ENCODE data around the gene RUNX2. TPM values are rescaled to one million over a fixed set of nuclear protein-coding genes. Genes with fewer than 3 reads are reported as not detected.

Gene RUNX2
- total and polyA plus RNA-seq, 9 of the 15 experiments (the other 6 are each of a cell fraction or from before 2014, with no cell fraction given) = 0.29 to 1.00 (median 0.43) TPM

GRCh38 chr6:45652416-45652815 is 324.3 kb downstream of the RUNX2 start (continued):
- TF ChIP-seq MCM5 (IDR thresholded peaks at IDR 0.05; ENCODE audit: low read depth) = no peak
- TF ChIP-seq ZNF780A (CRISPR knock-in tag; IDR thresholded peaks at IDR 0.05) = no peak
- TF ChIP-seq TAF9B (IDR thresholded peaks at IDR 0.05; ENCODE audit: partially characterized antibody) = no peak

- Histone ChIP-seq H3K27me3 (ENCODE audit: control insufficient read depth in 2 of 2, insufficient read depth in 2 of 2, low read length in 2 of 2) (peaks cover 0 to 12% of the 10 kb centered on the region in 2 experiments; a peak in 3 of 5 replicates), H3K27ac (ENCODE audit: extremely low read depth, low read depth, low read length) (no peak overlapping the region), H3K9ac (ENCODE audit: insufficient read depth in 1 of 2, low read depth in 2 of 2, low read length in 2 of 2) (no peak overlapping the region), H3K4me3 (no peak overlapping the region), H3K4me1 (replicated peaks in 1 of 2; ENCODE audit: control insufficient read depth in 2 of 2, insufficient read depth in 2 of 2, low read length in 2 of 2) (no peaks in the 10 kb centered on the region), H3K9me3 (replicated peaks; ENCODE audit: control insufficient read depth, insufficient read depth, low read depth, low read length) (no peaks in the 10 kb centered on the region), H3K79me2 (ENCODE audit: control insufficient read depth, insufficient read depth, low read length) (no peaks in the 10 kb centered on the region), H3K9me1 (ENCODE audit: control insufficient read depth, insufficient read depth, low read length) (no peaks in the 10 kb centered on the region), H4K20me1 (replicated peaks; ENCODE audit: control insufficient read depth, insufficient read depth, low read length) (no peaks in the 10 kb centered on the region), H3K36me3 (ENCODE audit: control insufficient read depth, insufficient read depth, low read length) (no peaks in the 10 kb centered on the region), H3K4me2 (ENCODE audit: insufficient read depth, low read length) (no peak overlapping the region), H2AFZ (ENCODE audit: low read depth, low read length) (no peak overlapping the region)
- DNase-seq (ENCODE audit: extremely low read depth in 1 of 4, low spot score in 3 of 4) (no peak), ATAC-seq (no peak), FAIRE-seq (no peak)
- POLR2A ChIA-PET = interaction anchor here (0.7 kb wide), 1 partner anchor 991 kb away, joined by 3 read pairs; no protein-coding TSS in a partner anchor
- in situ Hi-C loops (cut with MboI) = no loop called here
- WGBS (ENCODE audit: insufficient coverage, low coverage, missing lambda C conversion rate) = 0% methylated on average over 4 of the region's 4 CpGs
- intact Hi-C loops (cut with micrococcal nuclease) = no loop called here
- no TSS peak for BruUV-seq (replicated peaks)
- no peak for TF ChIP-seq ZNF444 (CRISPR knock-in tag; IDR thresholded peaks at IDR 0.05)
- TF ChIP-seq ZFP1 (CRISPR knock-in tag; IDR thresholded peaks at IDR 0.05) = no peak
- TF ChIP-seq BHLHE40 (IDR thresholded peaks at IDR 0.05; ENCODE audit: low read length) = no peak
- no peak for TF ChIP-seq KLF1 (tag; IDR thresholded peaks at IDR 0.05)
- TF ChIP-seq, protein P1, sequence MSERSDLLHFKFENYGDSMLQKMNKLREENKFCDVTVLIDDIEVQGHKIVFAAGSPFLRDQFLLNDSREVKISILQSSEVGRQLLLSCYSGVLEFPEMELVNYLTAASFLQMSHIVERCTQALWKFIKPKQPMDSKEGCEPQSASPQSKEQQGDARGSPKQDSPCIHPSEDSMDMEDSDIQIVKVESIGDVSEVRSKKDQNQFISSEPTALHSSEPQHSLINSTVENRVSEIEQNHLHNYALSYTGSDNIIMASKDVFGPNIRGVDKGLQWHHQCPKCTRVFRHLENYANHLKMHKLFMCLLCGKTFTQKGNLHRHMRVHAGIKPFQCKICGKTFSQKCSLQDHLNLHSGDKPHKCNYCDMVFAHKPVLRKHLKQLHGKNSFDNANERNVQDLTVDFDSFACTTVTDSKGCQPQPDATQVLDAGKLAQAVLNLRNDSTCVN (CRISPR knock-in tag; IDR thresholded peaks at IDR 0.05) = no peak
- TF ChIP-seq, protein P2, sequence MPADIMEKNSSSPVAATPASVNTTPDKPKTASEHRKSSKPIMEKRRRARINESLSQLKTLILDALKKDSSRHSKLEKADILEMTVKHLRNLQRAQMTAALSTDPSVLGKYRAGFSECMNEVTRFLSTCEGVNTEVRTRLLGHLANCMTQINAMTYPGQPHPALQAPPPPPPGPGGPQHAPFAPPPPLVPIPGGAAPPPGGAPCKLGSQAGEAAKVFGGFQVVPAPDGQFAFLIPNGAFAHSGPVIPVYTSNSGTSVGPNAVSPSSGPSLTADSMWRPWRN (IDR thresholded peaks at IDR 0.05; ENCODE audit: low read depth) = no peak
- no peak for TF ChIP-seq TSC22D4 (tag; IDR thresholded peaks at IDR 0.05)
- no peak for TF ChIP-seq PTBP1 (IDR thresholded peaks at IDR 0.05; ENCODE audit: low read depth, low read length)
- TF ChIP-seq TRIM28 (IDR thresholded peaks at IDR 0.05) = no peak
- TF ChIP-seq CBX3 (IDR thresholded peaks at IDR 0.05; ENCODE audit: borderline replicate concordance in 1 of 2, low read length in 2 of 2) = no peak
- CTCF ChIA-PET (ENCODE audit: low intra/inter-chr PET ratio) = no interaction called here
Measured at GRCh38 chr6:45653117-45653883, 325.2 kb downstream of the RUNX2 start.

Data from K562 (cell line).